HK-2 (cell line): ENCODE measurements around the gene SAT2.

Experiments used
- DNase-seq: peaks from one replicate; pipeline ENCODE4 v3.0.0-alpha.2; 2018; ENCODE audit not compliant: unreplicated experiment

The SAT2 gene

DNA sequence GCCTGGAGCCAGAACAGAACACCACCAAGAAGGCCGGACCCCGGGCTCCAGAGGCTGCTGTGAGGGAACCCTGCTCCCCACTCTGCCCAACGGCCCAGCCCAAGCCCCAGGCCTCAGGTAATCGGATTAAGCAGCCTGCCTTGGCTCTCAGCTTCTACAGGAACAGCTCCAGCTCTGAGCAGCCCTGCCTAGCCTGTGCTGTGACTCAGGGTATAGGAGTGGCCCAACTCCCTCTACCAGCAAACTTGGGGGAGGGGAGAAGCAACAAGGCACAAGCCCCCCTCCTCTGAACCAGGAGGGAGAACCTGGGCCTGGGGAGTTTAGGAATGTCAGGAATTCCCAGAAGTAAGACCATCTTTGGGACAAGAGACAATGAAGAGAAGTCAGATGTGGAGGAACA, 36.9 kb downstream of the SAT2 start:
- DNase-seq = no peak

DNA sequence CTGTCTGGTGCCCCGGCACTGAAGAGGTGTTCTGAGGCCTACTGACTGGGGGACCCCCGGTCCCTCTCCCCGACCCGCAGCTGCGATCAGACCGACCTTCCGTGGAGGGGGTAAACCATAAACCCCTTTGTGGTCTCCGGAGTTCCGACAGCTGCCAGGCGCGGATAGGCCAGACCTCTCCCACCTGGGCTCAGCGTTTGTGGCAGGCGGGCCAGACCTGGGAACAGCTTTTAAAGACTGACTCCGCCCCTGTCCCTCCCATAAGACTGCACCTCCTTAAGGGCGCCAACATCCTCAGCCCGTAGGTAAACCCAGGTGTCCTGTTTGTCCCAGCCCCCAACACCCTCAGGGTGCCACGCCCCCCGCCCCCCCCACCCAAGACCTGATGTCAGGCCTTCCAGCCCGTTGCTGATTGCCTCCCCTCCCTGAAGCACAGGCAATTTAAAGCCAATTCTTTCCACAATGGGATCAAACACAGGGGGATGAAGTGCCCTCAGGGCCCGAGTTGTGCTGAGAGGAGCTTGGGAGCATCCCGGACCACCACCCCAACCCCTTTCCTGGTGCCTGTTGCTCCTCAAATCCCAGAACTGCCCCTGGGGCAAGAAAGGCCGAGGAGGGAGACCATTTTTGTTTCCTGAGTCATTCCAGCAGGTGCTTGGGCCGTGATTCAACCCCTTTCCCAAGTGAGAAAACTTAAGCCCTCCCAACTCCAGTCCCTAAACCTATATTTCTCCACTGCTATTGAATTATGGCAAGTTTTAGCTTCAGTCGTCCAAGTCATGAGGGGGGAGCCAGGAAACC, 37.5 kb downstream of the SAT2 start, which contains the start of gene SOX15:
SOX15 (minus strand) TSS at position 204 of the 801 bp plus-strand sequence. CDS start 418 bp downstream, outside the sequence.
- DNase-seq = no peak

DNA sequence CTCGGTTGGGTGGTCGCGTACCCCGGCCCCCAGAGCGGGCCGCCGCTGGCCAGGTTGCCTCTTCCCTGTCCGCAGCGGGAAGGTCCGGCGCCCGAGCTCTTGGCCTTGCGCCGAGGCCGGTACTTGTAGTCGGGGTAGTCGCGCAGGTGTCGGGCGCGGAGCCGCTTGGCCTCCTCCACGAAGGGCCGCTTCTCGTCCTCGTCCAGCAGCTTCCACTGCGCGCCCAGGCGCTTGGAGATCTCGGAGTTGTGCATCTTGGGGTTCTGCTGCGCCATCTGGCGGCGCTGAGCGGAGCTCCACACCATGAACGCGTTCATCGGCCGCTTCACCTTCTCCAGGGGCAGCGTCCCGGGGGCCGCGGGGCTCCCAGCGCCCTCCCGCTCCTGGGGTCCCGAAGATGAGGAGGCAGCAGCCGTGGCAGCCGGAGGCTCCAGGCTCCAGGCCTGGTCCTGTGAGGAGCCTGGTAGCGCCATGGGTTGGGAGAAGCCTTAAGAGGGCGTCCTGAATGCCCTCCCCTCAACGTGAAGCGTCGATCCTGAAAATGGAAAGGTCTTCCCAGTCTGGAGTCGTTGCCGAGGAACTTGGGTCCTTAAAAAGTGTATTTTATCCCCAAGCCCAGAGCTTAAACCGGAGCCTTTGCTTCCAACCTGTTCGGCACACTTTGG, 38.3 kb downstream of the SAT2 start:
- DNase-seq = no peak

DNA sequence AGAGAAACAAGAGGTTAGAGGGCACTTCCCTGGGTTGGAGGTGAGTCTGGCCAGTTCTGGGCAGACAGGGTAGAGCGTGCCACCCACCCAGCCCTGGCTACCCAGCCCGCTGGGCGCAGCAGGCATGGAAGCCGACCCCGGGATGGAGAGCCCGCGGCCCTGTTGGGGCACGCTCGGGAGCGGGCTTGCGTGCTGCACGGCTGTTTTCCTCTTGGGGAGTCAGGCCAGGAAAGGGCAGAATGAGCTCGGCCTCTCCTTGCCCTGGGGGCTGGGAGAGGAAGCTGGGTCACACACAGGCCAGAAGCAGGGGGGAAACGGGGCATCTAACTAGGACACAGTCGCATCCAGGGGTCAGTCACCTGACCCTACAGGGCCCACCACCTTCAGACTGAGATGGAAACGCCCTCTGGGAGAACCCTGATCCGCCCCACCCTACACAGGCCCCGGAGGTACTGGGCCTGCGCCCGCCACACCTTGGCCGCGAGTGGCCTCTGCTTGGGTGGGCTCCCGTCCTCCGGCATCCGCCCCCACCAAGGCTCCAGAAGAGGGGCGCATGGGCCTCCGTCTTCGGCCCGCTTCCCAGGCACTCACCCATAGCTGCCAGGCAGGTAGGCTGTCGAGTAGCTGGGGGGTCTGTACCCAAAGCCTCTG, 38.9 kb downstream of the SAT2 start:
- DNase-seq = no peak

DNA sequence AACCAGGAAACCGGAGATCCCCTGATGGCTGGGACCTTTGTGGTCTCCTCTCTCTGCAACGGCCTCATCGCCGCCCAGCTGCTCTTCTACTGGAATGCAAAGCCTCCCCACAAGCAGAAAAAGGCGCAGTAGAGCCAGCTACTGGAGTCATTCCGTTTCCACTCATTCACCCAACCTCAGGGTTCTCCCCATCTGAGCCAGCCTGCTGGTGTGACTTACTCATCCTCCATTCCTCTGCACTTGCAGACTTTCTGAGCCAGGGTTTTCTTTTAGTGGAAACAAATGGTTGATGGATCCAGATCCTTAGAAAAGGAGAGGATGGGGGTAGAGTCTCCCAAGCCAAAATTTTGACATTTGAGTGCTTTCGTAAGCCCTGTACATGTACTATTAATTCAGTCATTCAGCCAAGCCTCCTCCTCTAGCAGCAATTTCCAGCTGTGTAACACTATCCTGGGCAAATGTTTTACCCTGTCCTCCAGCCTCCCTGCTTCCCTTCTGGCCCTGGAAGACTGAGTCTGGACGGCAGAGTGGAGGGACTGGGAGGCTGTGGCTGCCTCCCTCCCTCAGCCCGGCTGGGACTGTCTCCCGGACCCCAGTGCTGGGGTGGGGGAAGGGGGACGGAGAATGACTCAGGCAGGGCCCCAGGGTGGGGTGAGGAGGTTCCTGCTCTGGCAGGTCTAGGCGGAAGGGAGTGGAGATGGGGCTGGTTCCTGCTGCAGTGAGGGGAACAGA, 40.0 kb downstream of the SAT2 start:
- DNase-seq = peak; percentile 57

DNA sequence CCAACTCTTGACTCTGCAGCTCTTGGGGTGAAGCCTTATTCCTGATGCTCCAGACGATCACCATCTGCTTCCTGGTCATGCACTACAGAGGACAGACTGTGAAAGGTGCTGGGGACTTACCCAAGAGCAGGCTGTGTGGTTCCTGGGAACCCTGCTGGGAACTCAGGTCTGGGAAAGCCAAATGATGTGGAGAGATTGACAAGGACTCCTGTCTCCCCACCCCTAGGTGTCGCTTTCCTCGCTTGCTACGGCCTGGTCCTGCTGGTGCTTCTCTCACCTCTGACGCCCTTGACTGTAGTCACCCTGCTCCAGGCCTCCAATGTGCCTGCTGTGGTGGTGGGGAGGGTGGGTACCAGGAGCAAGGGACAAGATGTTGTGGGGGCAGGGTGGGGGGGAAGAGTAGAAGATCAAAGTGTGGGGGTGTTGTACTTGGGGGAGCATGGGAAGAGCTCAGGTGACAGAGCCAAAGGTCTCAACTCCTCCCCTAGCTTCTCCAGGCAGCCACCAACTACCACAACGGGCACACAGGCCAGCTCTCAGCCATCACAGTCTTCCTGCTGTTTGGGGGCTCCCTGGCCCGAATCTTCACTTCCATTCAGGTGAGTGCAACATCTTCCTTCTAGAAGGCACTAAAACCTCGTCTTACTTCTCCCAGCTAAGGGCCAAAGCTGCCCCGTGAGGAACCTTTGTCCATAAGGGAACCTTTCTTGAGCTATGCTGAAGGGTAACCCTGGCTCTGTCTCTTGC, 40.8 kb downstream of the SAT2 start:
- DNase-seq = no peak

DNA sequence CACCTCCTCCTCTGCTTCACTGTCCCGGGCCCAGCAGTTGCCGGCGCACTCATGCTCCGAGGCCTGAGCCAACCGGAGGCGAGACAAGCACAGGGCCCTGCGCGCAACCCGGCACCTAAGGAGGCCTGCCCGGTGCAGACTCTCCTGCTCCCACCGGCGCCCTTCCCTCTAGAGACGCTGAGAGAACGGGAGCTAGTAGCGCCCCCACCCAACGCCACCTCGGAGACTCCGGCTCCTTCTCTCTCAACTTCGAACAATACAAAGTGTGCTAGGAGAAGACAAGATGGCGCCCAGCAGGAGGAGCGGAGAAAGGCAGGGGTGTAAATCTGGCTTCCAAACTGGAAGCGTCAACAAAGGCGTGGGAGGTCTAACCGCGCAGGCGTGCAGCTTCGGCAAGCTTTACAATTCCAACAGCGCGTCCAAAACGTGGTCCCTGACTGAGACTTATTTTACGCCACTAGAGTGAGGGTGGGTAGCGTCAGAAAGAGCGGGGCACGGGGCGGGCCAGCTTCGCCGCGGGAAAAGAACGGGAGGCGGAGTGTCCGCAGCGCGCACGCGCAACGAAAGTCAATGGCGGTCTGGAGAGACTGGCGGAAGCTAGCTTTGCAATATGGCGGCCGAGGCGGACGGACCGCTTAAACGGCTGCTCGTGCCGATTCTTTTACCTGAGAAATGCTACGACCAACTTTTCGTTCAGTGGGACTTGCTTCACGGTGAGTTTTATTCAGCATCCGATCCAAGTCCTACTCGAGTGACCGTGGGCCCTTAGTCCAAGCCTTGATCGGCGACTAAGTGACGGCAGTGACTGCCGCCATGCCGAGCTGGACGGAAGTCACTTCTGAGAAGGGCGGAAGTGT, 44.1 kb downstream of the SAT2 start, which contains the start of gene MPDU1:
MPDU1 (plus strand) TSS at position 600 of the 857 bp plus-strand sequence; CDS start at position 611, 11 bp downstream.
- peak; percentile 97 for DNase-seq

DNA sequence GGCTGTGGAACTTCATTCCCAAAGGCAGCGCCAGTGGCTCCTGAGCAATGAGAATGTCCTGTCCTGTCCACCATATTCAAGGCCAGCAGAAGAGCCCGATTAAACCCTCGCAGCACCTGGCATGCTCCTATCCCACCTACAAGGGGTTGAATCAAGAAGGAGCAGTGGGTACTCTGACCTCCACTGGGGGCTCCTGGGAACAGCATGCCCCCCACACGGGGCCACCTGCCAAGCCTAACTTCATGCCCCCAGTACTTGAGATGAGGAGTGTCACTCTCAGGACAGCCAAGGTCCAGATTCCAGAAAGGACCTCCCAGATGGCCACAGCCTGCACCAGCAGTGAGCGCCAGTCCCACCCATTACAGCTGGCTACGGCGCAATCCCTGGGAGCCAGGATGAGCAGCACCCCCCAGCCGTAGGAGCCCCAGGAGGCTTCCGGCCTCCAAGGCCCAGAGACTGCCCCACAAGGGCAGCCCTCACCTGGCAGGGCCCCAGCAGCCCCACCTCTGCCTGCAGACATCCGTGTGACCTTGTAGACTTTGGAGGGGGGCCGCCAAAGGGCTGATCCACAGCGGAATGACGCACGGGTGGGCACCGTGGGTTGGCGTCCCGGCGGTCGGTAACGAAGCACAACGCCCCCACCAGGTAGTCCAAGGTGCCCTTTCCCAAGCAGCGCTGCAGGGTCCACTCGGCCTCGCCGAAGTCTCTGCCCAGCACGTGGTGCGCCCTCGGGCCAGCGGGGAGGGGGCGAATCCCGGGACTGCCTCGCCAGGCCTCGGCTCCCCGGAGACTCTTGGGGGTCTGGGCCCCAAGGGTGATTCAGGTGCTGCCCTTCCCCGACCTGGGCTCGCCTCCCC, 45.0 kb downstream of the SAT2 start:
- DNase-seq = no peak

DNA sequence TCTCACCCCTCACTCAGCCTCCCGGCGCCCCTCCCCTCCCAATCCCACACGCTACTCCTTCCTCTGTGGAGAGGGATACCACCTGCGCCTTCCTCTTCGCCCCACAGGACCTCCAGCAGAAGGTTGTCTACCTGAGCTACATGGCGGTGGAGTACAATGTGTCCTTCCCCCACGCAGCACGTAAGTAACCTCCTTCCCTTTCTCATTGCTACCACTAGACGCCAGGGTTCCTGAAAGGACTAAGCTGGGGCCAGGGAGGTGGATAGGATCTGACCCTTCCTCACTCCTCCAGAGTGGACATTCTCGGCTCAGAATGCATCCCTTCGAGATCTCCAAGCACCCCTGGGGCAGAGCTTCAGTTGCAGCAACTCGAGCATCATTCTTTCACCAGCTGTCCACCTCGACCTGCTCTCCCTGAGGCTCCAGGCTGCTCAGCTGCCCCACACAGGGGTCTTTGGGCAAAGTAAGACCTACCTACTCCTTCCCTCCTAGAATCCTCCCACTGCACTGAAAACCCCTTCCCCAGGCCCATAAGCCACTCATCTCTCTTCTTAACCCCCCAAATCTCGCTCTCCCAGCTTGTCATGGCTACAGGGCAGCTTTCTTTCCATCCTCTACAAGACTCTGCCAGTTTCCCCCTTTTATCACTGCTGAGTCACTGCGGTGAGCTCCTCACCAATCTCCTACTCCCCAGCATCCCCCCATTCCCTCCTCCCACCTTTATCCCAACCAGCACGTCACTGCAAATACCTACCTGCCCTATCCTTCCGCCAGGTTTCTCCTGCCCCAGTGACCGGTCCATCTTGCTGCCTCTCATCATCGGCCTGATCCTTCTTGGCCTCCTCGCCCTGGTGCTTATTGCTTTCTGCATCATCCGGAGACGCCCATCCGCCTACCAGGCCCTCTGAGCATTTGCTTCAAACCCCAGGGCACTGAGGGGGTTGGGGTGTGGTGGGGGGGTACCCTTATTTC, 46.7 kb downstream of the SAT2 start:
- DNase-seq = no peak

DNA sequence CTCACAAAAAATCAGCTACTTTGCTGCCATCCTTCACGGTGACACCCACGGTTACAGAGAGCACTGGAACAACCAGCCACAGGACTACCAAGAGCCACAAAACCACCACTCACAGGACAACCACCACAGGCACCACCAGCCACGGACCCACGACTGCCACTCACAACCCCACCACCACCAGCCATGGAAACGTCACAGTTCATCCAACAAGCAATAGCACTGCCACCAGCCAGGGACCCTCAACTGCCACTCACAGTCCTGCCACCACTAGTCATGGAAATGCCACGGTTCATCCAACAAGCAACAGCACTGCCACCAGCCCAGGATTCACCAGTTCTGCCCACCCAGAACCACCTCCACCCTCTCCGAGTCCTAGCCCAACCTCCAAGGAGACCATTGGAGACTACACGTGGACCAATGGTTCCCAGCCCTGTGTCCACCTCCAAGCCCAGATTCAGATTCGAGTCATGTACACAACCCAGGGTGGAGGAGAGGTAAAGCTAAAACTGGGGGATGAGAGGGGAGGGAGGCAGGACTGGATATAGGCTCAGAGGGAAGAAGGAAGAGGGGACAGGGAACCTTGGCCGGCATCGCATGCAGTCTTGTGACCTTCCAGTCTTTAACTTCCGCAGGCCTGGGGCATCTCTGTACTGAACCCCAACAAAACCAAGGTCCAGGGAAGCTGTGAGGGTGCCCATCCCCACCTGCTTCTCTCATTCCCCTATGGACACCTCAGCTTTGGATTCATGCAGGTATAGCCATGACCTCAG, 47.6 kb downstream of the SAT2 start:
- DNase-seq = no peak

DNA sequence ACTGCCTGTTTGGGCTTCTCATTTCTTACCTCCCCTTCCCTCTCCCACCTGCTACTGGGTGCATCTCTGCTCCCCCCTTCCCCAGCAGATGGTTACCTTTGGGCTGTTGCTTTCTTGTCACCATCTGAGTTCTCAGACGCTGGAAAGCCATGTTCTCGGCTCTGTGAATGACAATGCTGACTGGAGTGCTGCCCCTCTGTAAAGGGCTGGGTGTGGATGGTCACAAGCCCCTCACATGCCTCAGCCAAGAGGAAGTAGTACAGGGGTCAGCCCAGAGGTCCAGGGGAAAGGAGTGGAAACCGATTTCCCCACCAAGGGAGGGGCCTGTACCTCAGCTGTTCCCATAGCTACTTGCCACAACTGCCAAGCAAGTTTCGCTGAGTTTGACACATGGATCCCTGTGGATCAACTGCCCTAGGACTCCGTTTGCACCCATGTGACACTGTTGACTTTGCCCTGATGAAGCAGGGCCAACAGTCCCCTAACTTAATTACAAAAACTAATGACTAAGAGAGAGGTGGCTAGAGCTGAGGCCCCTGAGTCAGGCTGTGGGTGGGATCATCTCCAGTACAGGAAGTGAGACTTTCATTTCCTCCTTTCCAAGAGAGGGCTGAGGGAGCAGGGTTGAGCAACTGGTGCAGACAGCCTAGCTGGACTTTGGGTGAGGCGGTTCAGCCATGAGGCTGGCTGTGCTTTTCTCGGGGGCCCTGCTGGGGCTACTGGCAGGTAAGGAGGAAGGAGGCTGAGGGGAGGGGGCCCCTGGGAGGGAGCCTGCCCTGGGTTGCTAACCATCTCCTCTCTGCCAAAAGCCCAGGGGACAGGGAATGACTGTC, 48.4 kb downstream of the SAT2 start, which contains the start of gene CD68:
CD68 (plus strand) TSS at position 638 of the 833 bp plus-strand sequence; CDS start at position 678, 40 bp downstream.
- DNase-seq = peak; percentile 87

DNA sequence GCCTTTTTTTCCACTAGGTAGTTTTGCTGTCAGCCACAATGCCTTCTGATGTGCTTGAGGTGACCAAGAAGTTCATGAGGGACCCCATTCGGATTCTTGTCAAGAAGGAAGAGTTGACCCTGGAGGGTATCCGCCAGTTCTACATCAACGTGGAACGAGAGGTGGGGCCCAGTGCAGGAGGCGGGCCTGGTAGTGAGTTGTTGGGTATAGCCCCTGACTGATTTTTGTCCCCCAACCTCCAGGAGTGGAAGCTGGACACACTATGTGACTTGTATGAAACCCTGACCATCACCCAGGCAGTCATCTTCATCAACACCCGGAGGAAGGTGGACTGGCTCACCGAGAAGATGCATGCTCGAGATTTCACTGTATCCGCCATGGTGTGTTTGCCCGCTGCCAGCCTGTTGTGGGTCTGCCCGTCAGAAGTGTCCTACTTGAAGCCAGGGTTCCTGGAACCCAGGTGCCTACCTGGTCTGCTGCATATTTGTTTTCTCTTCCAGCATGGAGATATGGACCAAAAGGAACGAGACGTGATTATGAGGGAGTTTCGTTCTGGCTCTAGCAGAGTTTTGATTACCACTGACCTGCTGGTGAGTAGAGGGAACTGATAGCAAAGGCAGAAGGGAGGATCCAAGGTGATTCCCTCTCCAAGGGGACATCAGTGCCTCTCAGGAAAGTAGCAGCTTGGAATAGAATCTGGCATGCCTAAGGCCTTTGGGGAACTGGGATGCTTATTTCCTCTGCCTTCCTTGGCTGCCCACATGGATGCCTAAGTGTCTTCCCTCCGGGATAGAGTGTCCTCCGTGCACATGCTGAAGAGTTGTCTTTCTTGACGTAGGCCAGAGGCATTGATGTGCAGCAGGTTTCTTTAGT, 50.1 kb downstream of the SAT2 start:
- no peak for DNase-seq

DNA sequence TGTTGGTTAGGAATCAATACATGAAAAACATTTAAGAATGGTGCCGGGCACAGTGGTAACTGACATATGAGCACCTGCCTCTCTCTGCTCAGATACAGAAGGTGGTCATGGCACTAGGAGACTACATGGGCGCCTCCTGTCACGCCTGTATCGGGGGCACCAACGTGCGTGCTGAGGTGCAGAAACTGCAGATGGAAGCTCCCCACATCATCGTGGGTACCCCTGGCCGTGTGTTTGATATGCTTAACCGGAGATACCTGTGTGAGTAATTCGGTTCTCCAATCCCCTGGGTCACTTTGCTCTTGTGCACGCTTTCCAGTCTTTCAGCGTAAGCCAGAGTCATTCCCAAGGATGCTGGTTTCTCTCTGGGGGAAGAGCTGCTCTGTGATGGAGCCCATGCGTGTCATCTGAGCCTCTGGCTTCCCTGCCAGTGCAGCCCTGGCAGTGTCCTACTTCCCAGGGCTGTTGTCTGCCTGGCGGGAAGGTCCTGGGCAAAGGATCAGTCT, 51.1 kb downstream of the SAT2 start:
- DNase-seq = no peak
